H9 (cell line): Measurements from ENCODE around the gene GPR42. TPM values are rescaled to one million over a fixed set of nuclear protein-coding genes. Genes with fewer than 3 reads are reported as not detected.

Experiments used
- DNase-seq: peaks from one replicate; pipeline ENCODE4 v3.0.0-alpha.2; 2017
- H2AFZ ChIP-seq: one replicate; pipeline ENCODE4 v1.6.1; 2013; ENCODE audit warnings: mild to moderate bottlenecking, low read length, control low read depth, moderate library complexity
- H2AK5ac ChIP-seq: 2 replicates; pipeline ENCODE4 v1.6.1; 2013; ENCODE audit warnings: low read length, control low read depth, mixed read lengths; ENCODE audit not compliant: insufficient read length
- H2BK120ac ChIP-seq: one replicate; pipeline ENCODE4 v1.6.1; 2013; ENCODE audit warnings: low read depth, mild to moderate bottlenecking, low read length, control low read depth, inconsistent platforms; ENCODE audit not compliant: poor library complexity, severe bottlenecking
- H2BK12ac ChIP-seq: 2 replicates; pipeline ENCODE4 v1.6.1; 2013; ENCODE audit warnings: low read length, control low read depth, mixed read lengths, low read depth; ENCODE audit not compliant: insufficient read length
- H2BK15ac ChIP-seq: 2 replicates; pipeline ENCODE4 v1.6.1; 2013; ENCODE audit warnings: low read depth, low read length, control low read depth
- H2BK20ac ChIP-seq: one replicate; pipeline ENCODE4 v1.6.1; 2013; ENCODE audit warnings: low read depth, mild to moderate bottlenecking, low read length, control low read depth, inconsistent platforms; ENCODE audit not compliant: poor library complexity, severe bottlenecking
- H2BK5ac ChIP-seq: 2 replicates; pipeline ENCODE4 v1.6.1; 2013; ENCODE audit warnings: low read length, control low read depth, mixed read lengths; ENCODE audit not compliant: insufficient read length
- H3K14ac ChIP-seq: 2 replicates; pipeline ENCODE4 v1.6.1; 2013; ENCODE audit warnings: low read length, control low read depth; ENCODE audit not compliant: insufficient read depth
- H3K18ac ChIP-seq: 2 replicates; pipeline ENCODE4 v1.6.1; 2013; ENCODE audit warnings: low read depth, mild to moderate bottlenecking, mixed read lengths, low read length, control low read depth; ENCODE audit not compliant: insufficient read length
- H3K23ac ChIP-seq: 2 replicates; pipeline ENCODE4 v1.6.1; 2013; ENCODE audit warnings: low read length, control low read depth, mixed read lengths, low read depth; ENCODE audit not compliant: insufficient read length
- H3K23me2 ChIP-seq: 2 replicates; pipeline ENCODE4 v1.6.1; 2013; ENCODE audit warnings: low read depth, mild to moderate bottlenecking, mixed read lengths, low read length, control low read depth; ENCODE audit not compliant: insufficient read length, poor library complexity, severe bottlenecking
- H3K27ac ChIP-seq: 2 replicates; pipeline ENCODE4 v1.5.1; 2013; ENCODE audit warnings: low read length, control low read depth, mixed read lengths, low read depth; ENCODE audit not compliant: insufficient read length
- H3K27me3 ChIP-seq: 2 replicates; pipeline ENCODE4 v1.6.1; 2013; ENCODE audit warnings: low read length, control low read depth, inconsistent platforms; ENCODE audit not compliant: insufficient read depth
- H3K4ac ChIP-seq: 2 replicates; pipeline ENCODE4 v1.6.1; 2013; ENCODE audit warnings: low read depth, mild to moderate bottlenecking, control low read depth, inconsistent platforms, low read length, moderate library complexity
- H3K4me1 ChIP-seq: 2 replicates; pipeline ENCODE4 v1.6.1; 2013; ENCODE audit warnings: low read length, control low read depth, inconsistent platforms; ENCODE audit not compliant: insufficient read depth
- H3K4me2 ChIP-seq: 2 replicates; pipeline ENCODE4 v1.6.1; 2013; ENCODE audit warnings: low read length, control low read depth, mixed read lengths; ENCODE audit not compliant: insufficient read length, insufficient read depth
- H3K56ac ChIP-seq: 2 replicates; pipeline ENCODE4 v1.6.1; 2013; ENCODE audit warnings: low read depth, mild to moderate bottlenecking, mixed read lengths, low read length, control low read depth; ENCODE audit not compliant: insufficient read length
- H3K79me1 ChIP-seq: 2 replicates; pipeline ENCODE4 v1.6.1; 2013; ENCODE audit warnings: low read depth, mild to moderate bottlenecking, moderate library complexity, low read length, control low read depth, inconsistent platforms; ENCODE audit not compliant: insufficient read depth, poor library complexity, severe bottlenecking
- H3K79me2 ChIP-seq: 2 replicates; pipeline ENCODE4 v1.6.1; 2013; ENCODE audit warnings: low read length, control low read depth, inconsistent platforms; ENCODE audit not compliant: insufficient read depth
- H3K9ac ChIP-seq: 2 replicates; pipeline ENCODE4 v1.6.1; 2013; ENCODE audit warnings: low read length, control low read depth, mixed read lengths; ENCODE audit not compliant: insufficient read length; ENCODE audit errors: extremely low read depth
- H3K9me3 ChIP-seq: one replicate; pipeline ENCODE4 v1.6.1; 2013; ENCODE audit warnings: low read depth, low read length, inconsistent platforms; ENCODE audit not compliant: control insufficient read depth
- H3T11ph ChIP-seq: one replicate; pipeline ENCODE4 v1.6.1; 2013; ENCODE audit warnings: mild to moderate bottlenecking, low read length, control low read depth, inconsistent platforms
- H4K20me1 ChIP-seq: one replicate; pipeline ENCODE4 v1.6.1; 2013; ENCODE audit not compliant: control insufficient read depth, insufficient read length, insufficient read depth
- H4K5ac ChIP-seq: 2 replicates; pipeline ENCODE4 v1.6.1; 2013; ENCODE audit warnings: low read depth, mild to moderate bottlenecking, mixed read lengths, low read length, control low read depth; ENCODE audit not compliant: insufficient read length
- H4K8ac ChIP-seq: replicated peaks from 2 replicates; pipeline ENCODE4 v1.6.1; 2013; ENCODE audit warnings: low read length, control low read depth, mixed read lengths, low read depth; ENCODE audit not compliant: insufficient read length
- H4K91ac ChIP-seq: 2 replicates; pipeline ENCODE4 v1.6.1; 2013; ENCODE audit warnings: low read depth, mild to moderate bottlenecking, moderate library complexity, mixed read lengths, low read length, control low read depth; ENCODE audit not compliant: insufficient read length
- H3K27ac Mint-ChIP-seq, 3 experiments: 2 replicates in 2 of 3; 3 replicates in 1 of 3; pipeline ENCODE4 v1.8.0; 2020 to 2021; ENCODE audit warnings: mixed read lengths in 3 of 3, mild to moderate bottlenecking in 1 of 3, moderate library complexity in 1 of 3
- H3K27me3 Mint-ChIP-seq: 2 replicates; pipeline ENCODE4 v1.8.0; 2021; ENCODE audit warnings: low read depth, mild to moderate bottlenecking, moderate library complexity, mixed read lengths
- H3K36me3 Mint-ChIP-seq, 3 experiments: 2 replicates in 2 of 3; 3 replicates in 1 of 3; pipeline ENCODE4 v1.8.0; 2020 to 2021; ENCODE audit warnings: low read depth in 3 of 3, mixed read lengths in 3 of 3; ENCODE audit not compliant: insufficient read depth in 1 of 3
- H3K4me1 Mint-ChIP-seq, 2 experiments: 2 replicates each; pipeline ENCODE4 v1.8.0; 2020; ENCODE audit warnings: mixed read lengths in 2 of 2
- H3K4me3 Mint-ChIP-seq, 2 experiments: 2 replicates in 1 of 2; 3 replicates in 1 of 2; pipeline ENCODE4 v1.8.0; 2020 to 2021; ENCODE audit warnings: mild to moderate bottlenecking in 2 of 2, mixed read lengths in 2 of 2, moderate library complexity in 1 of 2
- H3K9me3 Mint-ChIP-seq, 2 experiments: 2 replicates in 1 of 2; 3 replicates in 1 of 2; pipeline ENCODE4 v1.8.0; 2020; ENCODE audit warnings: mild to moderate bottlenecking in 2 of 2, mixed read lengths in 2 of 2, moderate library complexity in 1 of 2
- WGBS: extraction: QIAGEN DNeasy Blood & Tissue Kit; methylation state at CpG from one replicate; pipeline ENCODE4 v1.1.7; 2013; ENCODE audit warnings: missing lambda C conversion rate, low lambda C conversion rate, mixed read lengths; ENCODE audit not compliant: insufficient read length; ENCODE audit errors: extremely low coverage; 5-methylcytosine and 5-hydroxymethylcytosine counted together
- total RNA-seq: library from RNA; stranded (reverse); gene quantifications from 2 replicates; pipeline ENCODE4 v1.2.1, GENCODE V29; 2021
- TF ChIP-seq, protein P1 (sequence below): fragments of 200-600 bp; sonication (generic); conservative IDR thresholded peaks from 3 replicates; pipeline ENCODE4 v1.8.0; 2021; ENCODE audit warnings: antibody characterized with exemption, mild to moderate bottlenecking

GPR42 gene
- total RNA-seq, 1 experiment from 2014 or later: not detected

DNA sequence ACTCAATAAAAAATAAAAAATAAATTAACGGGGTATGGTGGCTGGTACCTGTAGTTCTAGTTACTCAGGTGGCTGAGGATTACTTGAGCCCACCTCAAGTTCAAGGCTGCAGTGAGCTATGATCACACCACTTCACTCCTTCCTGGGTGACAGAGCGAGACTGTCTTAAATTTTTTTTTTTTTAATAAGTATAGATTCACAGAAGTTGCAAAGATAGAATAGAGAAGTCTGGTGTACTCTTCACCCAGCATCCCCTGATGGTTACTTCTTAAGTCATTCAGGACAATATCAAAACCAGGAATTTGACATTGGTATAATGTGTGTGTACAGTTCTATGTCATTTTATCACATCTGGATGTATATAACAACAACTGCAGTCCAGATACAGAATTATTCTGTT, 49.6 kb upstream of the GPR42 start:
- H3K4me1 Mint-ChIP-seq: no peaks in the 10 kb centered on the region
- Histone ChIP-seq H3K79me2 (no peaks in the 10 kb centered on the region), H3K4ac (no peak overlapping the region), H3K9me3 (no peaks in the 10 kb centered on the region), H4K91ac (no peak overlapping the region), H3K4me2 (no peak overlapping the region), H4K5ac (no peak overlapping the region), H4K20me1 (no peaks in the 10 kb centered on the region), H2BK15ac (no peak overlapping the region), H3K4me1 (no peaks in the 10 kb centered on the region), H2BK12ac (no peak overlapping the region), H3K9ac (no peak overlapping the region), H4K8ac (no peak overlapping the region), H3T11ph (no peak overlapping the region), H2BK120ac (no peak overlapping the region), H3K14ac (no peak overlapping the region), H3K56ac (no peak overlapping the region), H3K27ac (no peak overlapping the region), H3K23me2 (no peaks in the 10 kb centered on the region), H3K18ac (no peak overlapping the region), H2AK5ac (no peak overlapping the region), H2BK20ac (no peak overlapping the region), H3K79me1 (no peaks in the 10 kb centered on the region), H3K27me3 (no peaks in the 10 kb centered on the region), H2BK5ac (no peak overlapping the region), H2AFZ (no peak overlapping the region), H3K23ac (no peak overlapping the region)
- H3K27me3 Mint-ChIP-seq: peaks cover 3% of the 10 kb centered on the region
- H3K36me3 Mint-ChIP-seq: peaks cover 2 to 4% (median 4%) of the 10 kb centered on the region in 3 experiments; a peak in 1 of 7 replicates
- WGBS: no CpG with 5 or more reads among the region's 2 CpGs
- peaks cover 4 to 11% of the 10 kb centered on the region in 2 experiments; a peak in 3 of 5 replicates for H3K9me3 Mint-ChIP-seq
- TF ChIP-seq, protein P1, sequence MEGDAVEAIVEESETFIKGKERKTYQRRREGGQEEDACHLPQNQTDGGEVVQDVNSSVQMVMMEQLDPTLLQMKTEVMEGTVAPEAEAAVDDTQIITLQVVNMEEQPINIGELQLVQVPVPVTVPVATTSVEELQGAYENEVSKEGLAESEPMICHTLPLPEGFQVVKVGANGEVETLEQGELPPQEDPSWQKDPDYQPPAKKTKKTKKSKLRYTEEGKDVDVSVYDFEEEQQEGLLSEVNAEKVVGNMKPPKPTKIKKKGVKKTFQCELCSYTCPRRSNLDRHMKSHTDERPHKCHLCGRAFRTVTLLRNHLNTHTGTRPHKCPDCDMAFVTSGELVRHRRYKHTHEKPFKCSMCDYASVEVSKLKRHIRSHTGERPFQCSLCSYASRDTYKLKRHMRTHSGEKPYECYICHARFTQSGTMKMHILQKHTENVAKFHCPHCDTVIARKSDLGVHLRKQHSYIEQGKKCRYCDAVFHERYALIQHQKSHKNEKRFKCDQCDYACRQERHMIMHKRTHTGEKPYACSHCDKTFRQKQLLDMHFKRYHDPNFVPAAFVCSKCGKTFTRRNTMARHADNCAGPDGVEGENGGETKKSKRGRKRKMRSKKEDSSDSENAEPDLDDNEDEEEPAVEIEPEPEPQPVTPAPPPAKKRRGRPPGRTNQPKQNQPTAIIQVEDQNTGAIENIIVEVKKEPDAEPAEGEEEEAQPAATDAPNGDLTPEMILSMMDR: no peak
- no peak overlapping the region for H3K27ac Mint-ChIP-seq
- H3K4me3 Mint-ChIP-seq: no peak overlapping the region
- DNase-seq: no peak
